ENCODE measurements around the gene CCDC27. TPM values are rescaled to one million over a fixed set of nuclear protein-coding genes. Genes with fewer than 3 reads are reported as not detected.
A peak's percentile ranks its signal among the peaks of the same experiment; 100 is the strongest.

CCDC27 gene
- total RNA-seq, 4 donors from 2014 or later: 0.13 TPM; not detected in 3

DNA sequence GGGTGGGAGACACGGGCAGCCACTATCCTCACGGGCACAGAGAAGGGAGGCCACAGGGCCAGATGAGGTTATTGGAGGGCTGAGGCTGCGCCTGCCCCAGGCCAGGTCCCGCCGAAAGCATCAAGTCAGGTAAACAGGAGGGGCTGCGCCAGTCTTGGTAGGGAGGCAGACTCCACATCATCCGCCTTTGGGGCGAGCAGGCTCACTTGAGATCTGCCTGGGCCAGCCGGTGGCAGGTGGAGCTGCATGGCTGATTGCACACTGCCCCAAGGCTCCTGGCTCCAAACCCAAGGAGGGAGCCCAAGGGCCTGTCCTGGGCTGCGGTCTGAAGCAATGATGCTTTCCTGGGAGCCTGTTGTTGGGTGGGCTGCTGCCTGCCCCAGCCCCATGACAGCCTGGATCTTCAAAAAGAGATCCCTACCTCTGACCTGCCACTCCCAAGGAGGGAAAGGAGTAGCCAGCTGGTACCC lies 24.9 kb downstream of the CCDC27 start:
- TF ChIP-seq POLR2A (IDR thresholded peaks at IDR 0.05): no peak
- TF ChIP-seq CTCF (IDR thresholded peaks at IDR 0.05): no peak
- 48% methylated on average over 9 of the region's 10 CpGs; no CpG with 5 or more reads in 1 of the 2 donors for WGBS, 2 donors
- Histone ChIP-seq H3K4me3 (replicated peaks in 1 of 3) (no peak overlapping the region), H3K27ac (peak overlapping the region; percentile 65 to 82 (median 80)), H3K36me3 (peaks cover 22 to 31% of the 10 kb centered on the region in 2 donors), H3K27me3 (no peaks in the 10 kb centered on the region), H3K4me1 (peaks cover 34 to 48% of the 10 kb centered on the region in 2 donors), H3K9me3 (no peaks in the 10 kb centered on the region)
- DNase-seq: peak; percentile 62 to 70
- intact Hi-C loops (cut with DNase I): no loop called here

DNA sequence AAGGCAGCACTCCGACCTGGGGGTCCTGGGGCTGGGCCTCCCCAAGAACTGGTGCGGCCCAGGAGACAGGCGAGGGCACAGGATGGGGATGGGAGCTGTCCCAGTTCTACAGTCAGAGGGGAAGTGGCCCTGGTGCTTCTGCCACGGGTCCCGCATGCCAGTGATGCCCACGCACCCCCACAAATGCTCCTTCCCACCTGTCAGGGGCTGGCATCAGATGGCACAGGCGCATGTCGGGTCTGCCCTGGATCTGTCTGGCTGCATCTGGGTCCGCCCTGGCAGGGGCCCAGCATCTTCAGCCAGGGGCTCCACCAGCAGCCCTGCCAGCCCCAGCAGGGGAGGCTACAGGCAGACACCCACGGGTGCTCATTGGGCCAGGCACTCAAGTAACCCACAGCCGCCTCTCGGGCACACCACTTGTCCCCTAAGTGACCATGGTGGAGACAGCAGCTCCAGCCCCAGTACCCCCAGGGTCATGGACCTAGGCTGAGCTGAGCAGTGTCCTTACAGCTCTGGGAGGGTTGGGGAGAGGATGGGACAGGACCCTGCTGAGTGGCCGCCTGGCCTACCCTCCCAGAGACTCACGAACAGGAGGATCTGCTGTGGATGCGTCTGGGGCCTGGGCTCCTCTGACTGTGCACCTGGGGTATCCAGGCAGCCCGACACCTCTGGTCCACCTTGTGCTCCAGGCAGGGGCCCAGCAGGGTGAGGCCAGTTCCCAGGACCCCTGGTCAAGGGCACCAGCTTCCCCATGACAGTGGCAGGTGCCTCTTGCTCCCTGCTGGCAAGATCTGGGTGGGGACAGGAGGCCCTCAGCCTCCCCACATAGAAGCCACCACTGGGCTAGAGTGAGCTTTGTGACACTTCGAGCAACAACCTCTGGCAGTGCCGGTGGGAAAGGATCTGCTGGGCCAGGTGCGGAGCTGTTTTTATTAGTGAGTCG lies 25.7 kb downstream of the CCDC27 start:
- 78 to 94% methylated on average over 12 to 13 of the region's 20 CpGs for WGBS, 2 donors
- Histone ChIP-seq H3K4me3 (replicated peaks in 1 of 3) (no peak overlapping the region), H3K27ac (peak overlapping the region in 1 of 3 donors; percentile 65), H3K27me3 (no peaks in the 10 kb centered on the region), H3K4me1 (peaks cover 31 to 45% of the 10 kb centered on the region in 2 donors), H3K36me3 (peaks cover 30 to 38% of the 10 kb centered on the region in 2 donors), H3K9me3 (no peaks in the 10 kb centered on the region)
- intact Hi-C loops (cut with DNase I): no loop called here
- no peak for DNase-seq
- TF ChIP-seq POLR2A (IDR thresholded peaks at IDR 0.05): no peak
- no peak for TF ChIP-seq CTCF (IDR thresholded peaks at IDR 0.05)

- Histone ChIP-seq H3K4me3 (replicated peaks in 1 of 3) (no peak overlapping the region), H3K36me3 (peaks cover 34 to 44% of the 10 kb centered on the region in 2 donors), H3K9me3 (no peaks in the 10 kb centered on the region), H3K27ac (no peak overlapping the region), H3K27me3 (no peaks in the 10 kb centered on the region), H3K4me1 (peaks cover 28 to 37% of the 10 kb centered on the region in 2 donors)
- no peak for TF ChIP-seq POLR2A (IDR thresholded peaks at IDR 0.05)
- no peak for TF ChIP-seq CTCF (IDR thresholded peaks at IDR 0.05)
- intact Hi-C loops (cut with DNase I): no loop called here
- no peak for DNase-seq
- 60 to 78% methylated on average over 7 to 12 of the region's 14 CpGs for WGBS, 2 donors
Measured at GRCh38 chr1:3778590-3779264, 26.5 kb downstream of the CCDC27 start.

DNA sequence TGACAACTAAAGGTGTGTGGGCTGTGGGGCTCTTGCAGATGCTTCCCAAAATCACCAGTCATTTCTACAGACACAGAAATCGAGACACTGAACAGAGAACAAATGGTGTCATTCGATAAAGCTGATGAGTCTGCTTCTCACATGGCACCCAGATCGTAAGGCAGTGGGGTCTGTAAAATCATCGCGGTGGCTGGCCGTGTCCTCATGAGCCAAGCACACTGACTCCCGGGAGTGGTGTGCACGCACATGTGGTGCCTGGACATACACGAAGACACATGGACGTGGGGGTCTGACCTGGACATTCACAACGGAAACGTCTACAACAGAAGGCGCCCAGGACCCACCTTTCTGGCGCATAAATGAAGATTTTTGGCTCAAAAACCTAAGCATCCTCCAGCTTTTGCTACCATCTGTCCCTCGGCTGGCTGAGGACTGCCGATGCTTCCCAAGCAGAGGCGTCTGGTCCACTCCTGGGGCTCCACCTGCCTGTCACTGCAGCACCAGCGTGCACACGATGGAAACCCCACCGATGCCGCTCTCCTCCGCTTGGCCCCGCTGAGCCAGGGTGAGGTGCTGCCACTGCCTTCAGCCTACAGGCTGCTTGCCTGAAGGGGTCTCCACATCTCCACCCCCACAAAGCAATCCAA lies 27.1 kb downstream of the CCDC27 start:
- H3K36me3 ChIP-seq: peaks cover 40 to 51% of the 10 kb centered on the region in 2 donors
- TF ChIP-seq CTCF (IDR thresholded peaks at IDR 0.05): no peak
- no peak for TF ChIP-seq POLR2A (IDR thresholded peaks at IDR 0.05)
- intact Hi-C loops (cut with DNase I): no loop called here

More for the DNA sequence above, 27.1 kb downstream of the CCDC27 start:
- DNase-seq: no peak
- no peak overlapping the region for H3K4me3 ChIP-seq (replicated peaks in 1 of 3)
- H3K9me3 ChIP-seq: no peaks in the 10 kb centered on the region
- WGBS, 2 donors: 93 to 94% methylated on average over 23 of the region's 23 CpGs
- no peaks in the 10 kb centered on the region for H3K27me3 ChIP-seq
- no peak overlapping the region for H3K27ac ChIP-seq
- H3K4me1 ChIP-seq: peaks cover 28 to 32% of the 10 kb centered on the region in 2 donors
